GM21786 (cell line): ENCODE data around the gene TMEM243.
"Not testable (repeated sequence)": the region's sequence is repeated elsewhere in the genome, so short reads cannot be mapped to it uniquely, and the experiment has no call there.

Source experiments
- ATAC-seq: cut with Tn5 transposase; IDR thresholded peaks from one replicate; pipeline ENCODE4 v1.9.1; 2021; ENCODE audit not compliant: unreplicated experiment

The TMEM243 gene

DNA sequence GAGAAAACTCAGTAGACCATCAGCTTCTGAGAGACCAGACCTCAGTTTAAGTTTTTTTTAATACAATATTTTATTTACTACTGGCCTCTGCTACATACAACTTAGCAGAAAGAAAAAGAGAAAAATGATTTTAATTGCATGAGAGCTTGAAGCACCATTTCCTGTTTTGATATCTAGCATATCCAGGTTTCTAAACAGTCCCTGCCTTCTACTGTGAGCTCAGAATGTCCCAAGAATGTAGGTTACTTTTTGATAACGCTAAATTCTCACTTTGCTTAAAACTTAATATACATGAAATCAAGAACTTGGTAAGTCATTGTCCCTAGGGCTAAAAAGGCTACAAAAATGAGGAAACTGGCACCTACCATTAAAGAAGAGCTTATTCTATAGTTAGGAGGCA lies 7.0 kb downstream of the TMEM243 start:
- no peak for ATAC-seq

DNA sequence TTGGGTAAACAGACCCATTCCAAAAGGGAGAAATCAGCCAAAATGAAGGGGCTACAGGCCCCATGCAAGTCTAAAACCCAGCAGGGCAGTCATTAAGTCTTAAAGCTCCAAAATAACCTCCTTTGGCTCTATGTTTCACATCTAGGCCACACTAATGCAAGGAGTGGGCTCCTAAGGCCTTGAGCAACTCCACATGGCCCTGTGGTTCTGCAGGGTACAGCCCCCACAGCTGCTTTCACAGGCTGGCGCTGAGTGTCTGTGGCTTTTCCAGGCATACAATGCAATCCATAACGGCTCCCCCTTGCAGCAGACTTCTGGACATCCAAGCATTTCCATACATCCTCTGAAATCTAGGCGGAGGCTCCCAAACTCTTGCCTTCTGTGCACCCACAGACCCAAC lies 9.0 kb downstream of the TMEM243 start:
- ATAC-seq = no peak

DNA sequence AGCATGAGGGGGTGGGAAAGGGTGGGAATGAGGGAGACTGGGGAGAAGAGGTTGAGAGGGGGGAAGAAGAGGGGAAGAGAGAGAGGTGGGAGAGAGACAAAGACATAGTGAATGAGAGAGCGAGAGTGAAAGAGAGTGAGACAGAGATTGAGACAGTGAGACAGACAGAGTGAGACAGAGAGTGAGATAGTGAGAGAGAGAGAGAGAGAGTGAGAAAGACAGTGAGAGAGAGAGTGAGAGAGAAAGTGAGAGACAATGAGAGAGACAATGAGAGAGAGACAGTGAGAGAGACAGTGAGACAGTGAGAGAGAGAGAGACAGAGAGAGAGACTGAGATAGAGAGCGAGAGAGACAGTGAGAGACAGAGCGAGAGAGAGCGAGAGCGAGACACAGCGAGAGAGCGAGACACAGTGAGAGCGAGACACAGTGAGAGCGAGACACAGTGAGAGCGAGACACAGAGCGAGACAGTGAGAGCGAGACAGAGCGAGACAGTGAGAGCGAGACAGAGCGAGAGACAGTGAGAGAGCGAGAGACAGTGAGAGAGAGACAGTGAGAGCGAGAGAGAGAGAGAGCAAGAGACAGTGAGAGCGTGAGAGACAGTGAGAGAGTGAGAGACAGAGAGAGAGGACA lies 10.1 kb downstream of the TMEM243 start:
- ATAC-seq = no peak

DNA sequence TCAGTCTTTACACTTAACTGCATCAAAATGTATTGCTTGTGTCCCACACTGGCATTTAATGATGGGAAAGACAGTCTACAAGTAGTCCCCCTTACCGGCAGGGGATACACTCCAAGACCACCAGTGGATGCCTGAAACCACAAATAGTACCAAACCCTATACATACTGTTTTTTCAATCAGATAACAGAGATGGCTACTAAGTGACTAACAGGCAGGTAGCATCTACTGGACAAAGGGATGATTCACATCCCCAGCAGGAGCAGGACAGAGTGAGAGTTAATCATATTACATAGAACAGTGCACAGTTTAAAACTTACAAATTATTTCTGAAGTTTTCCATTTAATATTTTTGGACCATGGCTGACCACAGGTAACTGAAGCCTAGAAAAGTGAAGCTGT lies 13.2 kb downstream of the TMEM243 start:
- ATAC-seq = no peak

DNA sequence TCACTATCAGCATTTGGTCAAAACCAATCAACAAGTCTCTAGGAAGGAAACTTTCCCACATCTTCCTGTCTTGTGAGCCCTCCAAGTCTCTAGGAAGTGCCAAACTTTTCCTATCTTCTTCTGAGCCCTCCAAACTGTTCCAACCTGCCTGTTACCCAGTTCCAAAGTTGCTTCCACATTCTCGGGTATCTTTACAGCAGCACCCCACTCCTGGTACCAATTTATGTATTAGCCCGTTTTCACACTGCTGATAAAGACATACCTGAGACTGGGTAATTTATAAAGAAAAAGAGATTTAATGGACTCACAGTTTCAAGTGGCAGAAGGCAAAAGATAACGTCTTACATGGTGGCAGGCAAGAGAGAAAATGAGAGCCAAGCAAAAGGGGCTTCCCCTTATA lies 13.8 kb downstream of the TMEM243 start:
- not testable (repeated sequence) for ATAC-seq

DNA sequence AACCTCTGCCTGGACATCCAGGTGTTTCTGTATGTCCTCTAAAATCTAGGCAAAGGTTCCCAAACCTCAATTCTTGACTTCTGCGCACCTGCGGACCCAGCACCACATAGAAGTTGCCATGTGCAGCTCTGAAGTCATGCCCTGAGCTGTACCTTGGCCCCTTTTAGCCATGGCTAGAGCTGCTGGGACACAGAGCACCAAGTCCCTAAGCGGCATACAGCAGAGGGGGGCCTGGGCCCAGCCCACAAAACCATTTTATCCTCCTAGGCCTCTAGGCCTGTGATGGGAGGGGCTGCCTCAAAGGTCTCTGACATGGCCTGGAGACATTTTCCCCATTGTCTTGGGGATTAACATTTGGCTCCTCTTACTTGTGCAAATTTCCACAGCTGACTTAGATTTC lies 14.6 kb downstream of the TMEM243 start:
- ATAC-seq = no peak

DNA sequence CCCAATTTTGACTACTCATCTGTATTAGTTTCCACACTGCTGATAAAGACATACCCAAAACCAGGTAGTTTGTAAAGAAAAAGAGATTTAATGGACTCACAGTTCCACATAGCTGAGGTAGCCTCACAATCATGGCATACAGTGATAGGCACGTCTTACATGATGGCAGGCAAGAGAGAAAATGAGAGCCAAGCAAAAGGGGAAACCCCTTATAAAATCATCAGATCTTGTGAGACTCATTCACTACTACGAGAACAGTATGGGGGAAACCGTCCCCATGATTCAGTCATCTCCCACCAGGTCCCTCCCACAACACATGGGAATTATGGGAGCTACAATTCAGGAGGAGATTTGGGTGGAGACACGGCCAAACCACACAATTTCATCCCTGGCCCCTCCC lies 15.6 kb downstream of the TMEM243 start:
- ATAC-seq = not testable (repeated sequence)

DNA sequence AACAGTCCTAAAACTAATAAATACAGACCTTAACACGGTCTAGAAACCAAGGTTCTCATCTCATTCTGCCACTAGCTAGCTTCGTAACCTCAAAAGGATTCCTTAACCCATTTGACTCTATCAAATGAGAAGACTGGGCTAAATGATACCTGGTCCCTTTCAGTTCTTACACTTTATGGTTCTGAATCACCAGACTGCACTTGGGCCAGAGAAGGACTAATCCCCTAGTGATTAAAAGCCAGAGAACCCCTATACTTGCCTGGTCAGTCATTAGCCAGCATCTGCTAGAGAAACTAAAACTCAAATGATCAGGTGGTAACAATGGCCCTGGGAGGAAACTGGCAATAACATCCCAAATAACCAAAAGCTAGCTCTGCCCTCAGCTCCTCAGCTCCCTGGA lies 16.8 kb downstream of the TMEM243 start:
- ATAC-seq = no peak

DNA sequence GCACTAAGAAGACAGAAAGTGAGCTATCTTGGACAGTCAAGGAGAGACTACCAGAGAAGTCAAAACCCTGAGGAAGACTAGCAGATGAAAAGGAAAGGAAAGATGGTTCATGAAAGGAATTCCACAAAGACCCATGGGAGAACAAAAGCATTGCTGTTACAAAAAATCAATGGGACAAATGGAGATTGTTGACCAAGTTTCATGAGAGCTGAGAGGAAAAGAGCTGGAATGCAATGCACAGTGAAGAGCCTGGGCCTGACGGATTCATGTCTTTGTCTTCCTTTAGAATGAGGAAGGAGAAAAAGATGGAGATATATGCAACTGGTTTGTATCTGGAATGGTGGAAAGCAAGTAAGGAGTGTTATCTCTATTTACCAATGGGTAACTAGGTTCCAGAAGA lies 17.3 kb downstream of the TMEM243 start:
- no peak for ATAC-seq

DNA sequence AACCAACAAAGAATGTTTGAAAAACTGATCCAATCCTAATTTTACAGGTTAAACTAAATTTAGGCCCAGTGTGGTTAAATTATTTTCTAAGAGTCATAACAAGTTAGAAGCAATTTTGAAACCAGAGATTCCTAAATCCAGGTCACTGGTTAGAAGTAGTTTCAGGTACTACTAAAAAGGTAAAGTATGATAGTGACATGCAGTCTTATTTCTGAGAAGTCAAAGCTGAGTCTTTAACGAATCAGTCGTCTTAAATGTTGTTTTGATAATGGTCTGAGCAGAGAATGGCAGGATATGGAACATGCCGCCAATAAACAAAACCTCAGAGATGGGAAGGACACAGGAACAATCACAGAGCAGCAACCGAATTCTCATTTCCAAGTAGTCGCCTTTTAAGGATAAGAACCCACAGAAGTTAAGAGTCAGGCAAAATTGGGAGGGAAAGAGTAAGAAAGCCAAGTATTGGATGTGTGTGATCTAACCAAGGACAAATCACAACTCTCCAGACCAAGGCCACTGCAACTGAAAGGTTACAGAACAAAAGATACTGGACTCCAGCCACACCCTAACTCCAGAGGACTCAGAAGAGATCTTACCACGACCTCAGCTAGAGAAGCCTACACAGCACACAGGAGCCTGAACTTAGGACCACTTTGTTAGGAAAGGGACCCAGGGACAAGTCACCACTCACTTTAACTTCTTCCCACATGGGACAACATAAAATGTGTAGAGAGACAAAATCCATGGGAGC lies 19.7 kb downstream of the TMEM243 start:
- no peak for ATAC-seq

DNA sequence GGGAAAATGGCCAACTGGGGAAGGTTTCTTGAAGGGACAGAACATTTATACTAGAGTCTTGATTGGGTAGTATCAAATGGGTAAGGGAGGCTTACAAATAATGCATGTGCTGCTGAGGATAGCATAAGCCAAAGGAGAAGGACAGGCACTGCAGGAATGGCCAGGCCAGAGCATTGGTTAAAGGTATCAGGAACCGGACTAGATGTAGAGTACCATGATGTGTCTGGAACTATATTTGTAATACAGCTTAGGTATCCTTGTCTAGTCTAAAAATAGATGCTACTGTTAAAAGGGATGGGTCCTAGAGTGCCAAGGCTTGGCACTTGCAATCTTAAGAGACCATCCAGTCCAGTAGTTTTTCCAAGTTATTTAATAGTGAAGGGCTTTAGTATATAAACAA lies 20.3 kb downstream of the TMEM243 start:
- ATAC-seq = no peak

DNA sequence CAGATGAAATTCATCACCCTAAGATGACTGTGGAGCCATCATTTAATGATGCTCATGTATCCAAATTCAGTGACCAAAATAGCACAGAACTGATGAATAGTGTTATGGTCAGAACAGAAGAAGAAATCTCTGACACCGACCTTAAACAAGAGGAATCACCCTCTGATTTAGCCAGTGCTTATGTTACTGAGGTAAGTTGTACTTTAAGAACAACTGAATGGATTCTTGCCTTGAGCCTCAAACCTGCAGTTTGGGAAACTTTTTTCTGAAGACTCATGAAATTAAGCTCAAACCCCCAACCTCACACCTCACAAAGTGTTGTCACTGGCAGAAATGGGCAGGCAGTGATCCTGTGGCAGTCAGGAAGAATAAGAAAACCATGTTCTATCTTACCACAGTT lies 25.6 kb downstream of the TMEM243 start:
- no peak for ATAC-seq

DNA sequence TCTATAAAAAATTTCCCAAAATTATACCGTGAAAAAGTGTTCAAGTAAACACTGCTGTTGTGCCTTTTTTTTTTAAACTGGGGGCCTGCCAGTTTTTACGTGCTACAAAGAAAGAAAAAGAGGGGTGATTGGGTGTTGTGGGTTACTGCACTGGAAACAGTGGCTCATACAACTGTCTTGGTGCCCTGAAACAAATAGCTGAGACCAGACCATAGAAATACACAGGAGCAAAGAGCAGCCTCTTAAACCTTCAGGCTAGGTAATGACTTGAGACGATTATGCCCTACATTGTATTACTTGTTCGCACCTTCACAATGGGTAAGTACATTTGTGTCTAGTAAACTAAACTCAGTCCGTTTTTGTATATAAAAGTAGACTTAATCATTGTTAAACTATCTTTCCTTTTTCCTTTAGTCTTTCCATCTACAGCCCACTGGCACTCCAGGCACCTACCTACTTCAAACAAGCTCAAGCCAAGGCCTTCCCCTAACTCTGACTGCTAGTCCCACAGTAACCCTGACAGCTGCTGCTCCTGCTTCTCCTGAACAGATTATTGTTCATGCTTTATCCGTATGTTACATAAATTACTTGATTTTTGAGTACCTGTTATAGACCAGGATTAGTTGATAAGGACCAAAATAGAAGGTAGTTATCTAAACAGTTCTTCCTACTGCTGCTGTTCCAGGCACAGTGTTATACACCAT lies 26.6 kb downstream of the TMEM243 start:
- no peak for ATAC-seq

DNA sequence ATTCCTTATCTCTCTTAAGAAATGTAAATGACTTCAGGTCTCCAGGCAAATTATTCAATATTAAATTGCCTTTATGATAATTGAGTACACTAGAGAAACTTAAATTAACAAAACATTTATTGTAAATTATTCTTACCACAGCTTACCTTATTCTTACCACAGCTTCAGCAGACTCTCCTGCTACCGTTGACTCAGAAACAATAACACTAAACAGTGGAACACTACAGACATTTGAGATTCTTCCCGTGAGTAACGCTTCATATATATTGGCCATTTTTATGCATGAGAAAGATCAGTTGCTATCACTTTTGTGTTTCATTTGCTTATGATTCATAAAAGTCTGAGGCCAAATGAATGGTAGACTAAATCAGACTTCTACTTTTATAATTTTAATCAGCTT lies 28.7 kb downstream of the TMEM243 start:
- no peak for ATAC-seq

DNA sequence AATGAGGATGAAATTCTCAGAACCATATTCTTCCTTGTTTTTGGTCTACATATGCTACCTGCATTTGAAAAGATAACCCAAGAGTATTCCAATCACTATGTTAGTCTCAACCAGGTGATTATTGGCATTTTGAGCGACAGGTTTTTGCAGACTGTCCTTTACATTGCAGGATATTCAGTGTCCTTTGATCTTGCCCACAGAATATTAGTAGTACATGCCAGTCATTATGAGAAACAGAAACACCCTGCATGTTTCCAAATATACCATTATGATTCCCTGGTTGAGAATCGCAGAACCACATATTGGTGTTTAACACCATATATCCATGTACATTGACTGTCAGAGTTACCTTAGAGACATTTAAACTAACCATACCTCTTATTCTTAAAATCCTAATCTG lies 30.6 kb downstream of the TMEM243 start:
- no peak for ATAC-seq

DNA sequence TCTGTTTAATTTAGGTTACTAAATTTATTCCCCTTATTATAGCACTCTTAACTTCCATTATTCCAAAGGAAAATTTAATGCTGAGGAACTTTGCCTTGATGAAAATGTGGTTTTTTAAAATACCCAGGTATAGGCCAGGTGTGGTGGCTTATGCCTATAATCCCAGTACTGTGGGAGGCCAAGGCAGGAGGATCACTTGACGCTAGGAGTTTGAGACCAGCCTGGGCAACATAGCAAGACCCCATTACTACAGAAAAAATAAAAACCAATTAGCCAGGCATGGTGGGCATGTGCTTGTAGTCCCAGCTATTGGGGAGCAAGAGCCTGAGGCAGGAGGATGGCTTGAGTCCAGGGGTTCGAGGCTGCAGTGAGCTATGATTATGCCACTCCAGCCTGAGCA lies 32.4 kb downstream of the TMEM243 start:
- no peak for ATAC-seq

DNA sequence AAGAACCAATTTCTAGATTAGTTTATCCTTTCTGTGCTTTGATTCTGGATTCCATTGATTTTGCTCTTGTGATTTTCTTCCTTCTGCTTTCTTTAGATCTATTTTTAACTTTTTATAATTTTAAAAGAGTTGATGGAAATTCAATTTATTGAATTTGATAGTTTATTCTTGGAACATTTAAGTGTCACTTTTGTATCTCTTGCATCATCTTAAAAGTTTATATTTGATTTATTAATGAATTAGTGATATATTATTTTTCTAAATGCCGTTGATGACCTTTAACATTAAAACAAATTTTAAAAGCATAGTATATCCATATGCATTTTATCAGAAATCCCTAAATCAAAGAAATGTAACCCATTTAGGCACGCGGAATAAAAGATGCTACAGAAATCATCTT lies 40.4 kb downstream of the TMEM243 start:
- no peak for ATAC-seq

DNA sequence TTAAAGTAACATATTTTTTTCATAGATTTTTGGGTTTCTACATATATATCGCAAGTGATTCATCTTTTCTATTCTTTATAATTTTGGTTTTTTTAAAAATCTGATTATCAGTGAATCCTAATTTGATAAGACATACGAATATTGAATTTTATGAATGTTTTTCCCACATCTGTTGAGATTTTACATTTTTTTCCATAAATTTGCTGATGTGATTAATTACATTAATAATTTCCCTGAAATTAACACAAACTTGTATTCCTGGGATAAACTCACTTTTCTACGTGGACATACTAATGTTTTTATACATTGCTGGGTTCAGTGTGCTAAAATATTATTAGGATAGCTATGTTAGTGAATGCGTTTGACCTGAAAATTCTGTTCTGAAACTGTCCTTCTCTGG lies 41.2 kb downstream of the TMEM243 start:
- ATAC-seq = no peak

DNA sequence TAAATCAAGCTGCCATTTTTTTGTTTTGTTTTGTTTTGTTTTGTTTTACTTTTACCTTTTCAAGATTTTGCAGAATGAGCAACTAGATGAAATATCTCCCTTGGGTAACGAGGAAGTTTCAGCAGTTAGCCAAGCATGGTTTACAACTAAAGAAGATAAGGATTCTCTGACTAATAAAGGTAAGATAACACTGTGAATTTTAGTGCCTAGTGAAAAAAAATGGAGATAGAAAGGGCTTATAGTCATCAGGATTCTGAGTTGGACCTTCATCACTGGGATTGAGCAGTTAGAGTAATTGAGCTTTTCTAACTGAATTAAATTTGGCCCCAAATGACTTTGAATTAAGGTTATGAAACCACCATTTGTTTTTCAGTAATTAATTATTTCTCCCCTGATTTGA lies 46.1 kb downstream of the TMEM243 start:
- no peak for ATAC-seq

DNA sequence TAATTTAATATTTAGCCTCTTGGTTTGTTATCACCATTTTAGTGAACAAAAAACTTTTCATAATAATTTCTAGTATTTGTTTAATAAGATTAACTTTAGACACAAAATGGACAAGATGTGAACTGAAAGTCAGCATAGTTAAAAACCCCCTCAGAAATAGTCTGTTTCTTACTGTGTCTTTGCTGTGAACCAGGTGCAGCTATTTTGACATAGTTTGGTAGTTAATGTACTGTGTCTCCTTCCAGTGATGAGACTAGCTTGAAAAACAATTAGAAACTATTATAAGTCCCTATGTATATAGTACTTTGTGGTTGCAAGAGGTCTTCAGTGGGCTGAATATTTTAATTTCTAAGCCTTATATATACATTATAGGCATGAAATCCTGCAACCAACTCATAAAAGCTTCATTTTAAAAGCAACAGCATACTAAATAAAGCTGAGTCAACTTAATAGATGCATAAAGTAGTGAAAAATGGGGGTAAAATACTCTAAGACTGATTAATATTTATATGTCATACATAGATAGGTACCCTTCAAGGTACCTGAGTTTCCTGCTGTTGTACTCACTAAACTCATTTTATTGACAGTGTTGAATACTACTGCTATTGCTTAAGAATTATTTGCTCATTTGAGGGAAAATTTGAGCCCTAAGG lies 48.1 kb downstream of the TMEM243 start:
- ATAC-seq = no peak

DNA sequence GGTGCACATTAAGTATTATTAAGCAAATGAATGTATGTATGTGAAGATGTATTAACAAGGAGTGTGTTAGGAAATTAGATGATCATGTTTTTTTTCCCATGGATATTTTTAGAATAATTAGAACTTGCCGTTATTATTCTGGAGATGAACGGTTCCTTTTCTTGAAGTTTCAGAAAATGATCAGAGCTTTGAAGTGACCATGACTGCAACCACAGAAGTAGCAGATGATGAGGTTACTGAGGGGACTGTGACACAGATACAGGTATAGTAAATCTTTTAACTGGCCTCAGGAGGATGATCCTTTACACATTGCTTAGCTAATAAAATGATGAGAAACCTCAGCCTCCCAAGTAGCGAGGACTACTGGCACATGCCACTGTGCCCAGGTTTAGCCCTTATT lies 48.7 kb downstream of the TMEM243 start:
- ATAC-seq = no peak

DNA sequence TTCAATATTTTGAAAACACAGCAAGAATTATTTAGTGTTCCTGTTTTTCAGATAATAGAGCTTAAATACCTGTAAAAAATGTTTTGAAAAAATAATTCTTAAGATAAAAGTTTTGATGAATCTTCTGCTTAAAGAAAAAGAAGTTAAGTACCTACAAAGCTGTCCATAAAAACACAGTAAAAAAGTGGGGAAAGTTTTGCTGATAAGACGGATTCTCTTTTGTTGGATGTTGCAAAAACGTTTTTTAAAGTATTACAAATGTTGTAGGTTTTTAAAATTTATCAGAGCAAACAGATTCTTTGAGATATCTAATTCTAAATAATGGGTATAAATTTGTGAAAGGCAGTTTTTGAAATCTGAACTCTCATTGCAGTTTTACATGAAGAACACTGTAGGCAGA lies 55.1 kb downstream of the TMEM243 start:
- no peak for ATAC-seq
